Measurements from ENCODE around the gene IKZF4. TPM values are rescaled to one million over a fixed set of nuclear protein-coding genes. Genes with fewer than 3 reads are reported as not detected.

Gene IKZF4
- total RNA-seq, 2 experiments from 2014 or later: 1.3 to 6.0 TPM

GRCh38 chr12:56040151-56040550, 19.3 kb downstream of the IKZF4 start:
- no peak for TF ChIP-seq CTCF (conservative IDR thresholded peaks at IDR 0.05; ENCODE audit: low read length)
- TF ChIP-seq EZH2phosphoT487 (IDR thresholded peaks at IDR 0.05; ENCODE audit: borderline replicate concordance, low read depth, low read length): no peak
- Histone ChIP-seq H3K36me3 (ENCODE audit: insufficient read depth, low read length) (peaks cover 32% of the 10 kb centered on the region), H3K4me2 (ENCODE audit: low read length) (peak overlapping the region; percentile 83; the same call in 1 of the 2 replicates), H3K9me3 (ENCODE audit: low read length) (no peaks in the 10 kb centered on the region), H3K79me2 (ENCODE audit: insufficient read depth, low read depth, low read length) (peaks cover 24% of the 10 kb centered on the region), H3K27ac (ENCODE audit: low read depth, low read length, poor library complexity, severe bottlenecking) (no peak overlapping the region), H3K9me2 (ENCODE audit: insufficient read depth, low read length) (no peaks in the 10 kb centered on the region), H4K20me1 (ENCODE audit: insufficient read depth, low read length) (peaks cover 17% of the 10 kb centered on the region; the same call in 1 of the 2 replicates), H3K4me1 (ENCODE audit: insufficient read depth, low read length, poor library complexity, severe bottlenecking) (peaks cover 38% of the 10 kb centered on the region), H2AFZ (ENCODE audit: low read length) (no peak overlapping the region), H3K4me3 (ENCODE audit: low read depth, low read length, poor library complexity, severe bottlenecking) (no peak overlapping the region)
- intact Hi-C loops (cut with micrococcal nuclease; ENCODE audit: unreplicated experiment): loop anchor here (2.0 to 5.0 kb wide), 2 partner anchors 67 to 223 kb away; partner anchors contain the start of genes ORMDL2 and SARNP
- no TSS peak for BruUV-seq (replicated peaks)
- CTCF ChIA-PET (ENCODE audit: unreplicated experiment): interaction anchor here (1.2 kb wide), 1 partner anchor 210 kb away, joined by 4 read pairs; no protein-coding TSS in a partner anchor
- POLR2A ChIA-PET: interaction anchor here (0.6 to 1.5 kb wide), 9 partner anchors 11 to 302 kb away, joined by 3 to 15 read pairs (median 4); partner anchors contain the start of genes PA2G4 and RAB5B
- DNase-seq (ENCODE audit: low spot score): no peak

- Histone ChIP-seq H3K36me3 (ENCODE audit: insufficient read depth, low read length) (peaks cover 41% of the 10 kb centered on the region), H3K4me1 (ENCODE audit: insufficient read depth, low read length, poor library complexity, severe bottlenecking) (peaks cover 38% of the 10 kb centered on the region), H3K79me2 (ENCODE audit: insufficient read depth, low read depth, low read length) (peaks cover 24% of the 10 kb centered on the region), H3K9me3 (ENCODE audit: low read length) (no peaks in the 10 kb centered on the region), H3K4me2 (ENCODE audit: low read length) (peak overlapping the region; percentile 83), H3K4me3 (ENCODE audit: low read depth, low read length, poor library complexity, severe bottlenecking) (peak overlapping the region; percentile 68), H3K9me2 (ENCODE audit: insufficient read depth, low read length) (no peaks in the 10 kb centered on the region), H4K20me1 (ENCODE audit: insufficient read depth, low read length) (peaks cover 22% of the 10 kb centered on the region; the same call in 1 of the 2 replicates), H3K27ac (ENCODE audit: low read depth, low read length, poor library complexity, severe bottlenecking) (peak overlapping the region; percentile 67), H2AFZ (ENCODE audit: low read length) (peak overlapping the region; percentile 73; the same call in 1 of the 2 replicates)
- POLR2A ChIA-PET: interaction anchor here (0.6 to 1.5 kb wide), 10 partner anchors 10 to 303 kb away, joined by 3 to 15 read pairs (median 4); partner anchors contain the start of genes PA2G4 and RAB5B
- CTCF ChIA-PET (ENCODE audit: unreplicated experiment): interaction anchor here (1.0 to 1.2 kb wide), 3 partner anchors 102 to 303 kb away, joined by 3 to 6 read pairs (median 4); no protein-coding TSS in a partner anchor
- TSS peak; percentile 97 for BruUV-seq (replicated peaks)
- DNase-seq (ENCODE audit: low spot score): no peak
- intact Hi-C loops (cut with micrococcal nuclease; ENCODE audit: unreplicated experiment): loop anchor here (1.0 to 5.0 kb wide), 5 partner anchors 45 to 303 kb away; partner anchors contain the start of genes ORMDL2, PYM1 and SARNP
- TF ChIP-seq CTCF (conservative IDR thresholded peaks at IDR 0.05; ENCODE audit: low read length) (no peak), EZH2phosphoT487 (IDR thresholded peaks at IDR 0.05; ENCODE audit: borderline replicate concordance, low read depth, low read length) (no peak)
Measured at GRCh38 chr12:56040963-56041551, 20.2 kb downstream of the IKZF4 start.
